Esophagus muscularis mucosa (tissue), 3 donors: ENCODE measurements around the gene CHRNA3.

Source experiments
- POLR2A ChIP-seq: fragments of 450-650 bp; IDR thresholded peaks from one replicate; pipeline ENCODE4 v1.6.1; 2017; ENCODE audit warnings: antibody characterized with exemption, moderate library complexity, mild to moderate bottlenecking, low read depth
- POLR2AphosphoS5 ChIP-seq, 2 donors: sonication (generic); formaldehyde crosslinking; IDR thresholded peaks; one replicate each; pipeline ENCODE4 v1.6.1; 2017; ENCODE audit warnings: antibody characterized with exemption in 2 of 2
- TF ChIP-seq, protein P1 (sequence below), 3 experiments: fragments of 200-600 bp in 2 of 3; fragments of 450-650 bp in 1 of 3; sonication (generic) in 2 of 3; IDR thresholded peaks; one replicate each; pipeline ENCODE4 v1.5.1; 2017 to 2019; ENCODE audit warnings: antibody characterized with exemption in 3 of 3, mild to moderate bottlenecking in 2 of 3, moderate library complexity in 1 of 3

DNA sequence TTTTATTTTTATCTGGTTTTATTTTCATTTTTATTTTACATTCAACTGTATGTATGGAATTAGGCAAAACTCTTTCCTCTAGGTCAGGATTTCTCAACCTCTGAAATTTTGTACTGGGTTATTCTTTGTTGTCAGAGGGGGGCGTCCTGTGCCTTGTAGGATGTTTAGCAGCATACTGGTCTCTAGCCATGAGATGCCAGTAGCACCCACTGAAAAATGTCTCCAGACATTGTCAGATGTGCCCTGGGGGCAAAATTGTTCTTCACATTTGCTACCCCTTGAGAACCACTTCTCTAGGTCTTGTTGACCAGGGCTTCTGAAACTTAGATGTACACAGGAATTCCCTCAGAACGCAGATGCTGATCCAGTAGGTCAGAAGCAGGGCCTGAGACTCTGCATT is 50.1 kb downstream of the CHRNA3 start:
- TF ChIP-seq POLR2AphosphoS5 (IDR thresholded peaks at IDR 0.05) (no peak), POLR2A (no peak)
- TF ChIP-seq, protein P1, sequence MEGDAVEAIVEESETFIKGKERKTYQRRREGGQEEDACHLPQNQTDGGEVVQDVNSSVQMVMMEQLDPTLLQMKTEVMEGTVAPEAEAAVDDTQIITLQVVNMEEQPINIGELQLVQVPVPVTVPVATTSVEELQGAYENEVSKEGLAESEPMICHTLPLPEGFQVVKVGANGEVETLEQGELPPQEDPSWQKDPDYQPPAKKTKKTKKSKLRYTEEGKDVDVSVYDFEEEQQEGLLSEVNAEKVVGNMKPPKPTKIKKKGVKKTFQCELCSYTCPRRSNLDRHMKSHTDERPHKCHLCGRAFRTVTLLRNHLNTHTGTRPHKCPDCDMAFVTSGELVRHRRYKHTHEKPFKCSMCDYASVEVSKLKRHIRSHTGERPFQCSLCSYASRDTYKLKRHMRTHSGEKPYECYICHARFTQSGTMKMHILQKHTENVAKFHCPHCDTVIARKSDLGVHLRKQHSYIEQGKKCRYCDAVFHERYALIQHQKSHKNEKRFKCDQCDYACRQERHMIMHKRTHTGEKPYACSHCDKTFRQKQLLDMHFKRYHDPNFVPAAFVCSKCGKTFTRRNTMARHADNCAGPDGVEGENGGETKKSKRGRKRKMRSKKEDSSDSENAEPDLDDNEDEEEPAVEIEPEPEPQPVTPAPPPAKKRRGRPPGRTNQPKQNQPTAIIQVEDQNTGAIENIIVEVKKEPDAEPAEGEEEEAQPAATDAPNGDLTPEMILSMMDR (IDR thresholded peaks at IDR 0.05) = no peak
